ENCODE data around the gene SLC17A1. TPM values are rescaled to one million over a fixed set of nuclear protein-coding genes. Genes with fewer than 3 reads are reported as not detected.

Gene SLC17A1
- total and polyA plus RNA-seq, 3 donors from 2014 or later = 0.99 to 3.9 (median 1.0) TPM

DNA sequence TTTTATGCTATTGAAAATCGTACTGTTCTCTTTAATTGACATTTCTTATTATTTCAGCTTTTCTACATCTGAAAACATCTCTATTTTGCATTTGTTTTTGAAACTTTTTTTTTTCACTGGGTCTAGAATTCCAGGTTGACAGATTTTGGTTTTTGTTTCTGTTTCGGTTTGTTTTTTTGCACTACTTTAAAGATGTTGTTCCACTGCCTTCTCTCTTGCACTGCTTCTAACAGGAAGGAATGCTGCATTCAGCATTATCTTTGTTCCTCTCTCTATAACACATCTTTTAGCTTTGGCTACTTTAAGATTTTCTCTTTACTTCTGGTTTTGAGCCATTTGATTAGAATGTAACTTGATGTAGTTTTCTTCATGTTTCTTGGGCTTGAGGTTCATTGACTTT is 20.1 kb upstream of the SLC17A1 start:
- H3K36me3 ChIP-seq (ENCODE audit: low read depth, missing control alignments) = no peaks in the 10 kb centered on the region
- no peak for TF ChIP-seq POLR2A (IDR thresholded peaks at IDR 0.05)
- TF ChIP-seq, protein P1, sequence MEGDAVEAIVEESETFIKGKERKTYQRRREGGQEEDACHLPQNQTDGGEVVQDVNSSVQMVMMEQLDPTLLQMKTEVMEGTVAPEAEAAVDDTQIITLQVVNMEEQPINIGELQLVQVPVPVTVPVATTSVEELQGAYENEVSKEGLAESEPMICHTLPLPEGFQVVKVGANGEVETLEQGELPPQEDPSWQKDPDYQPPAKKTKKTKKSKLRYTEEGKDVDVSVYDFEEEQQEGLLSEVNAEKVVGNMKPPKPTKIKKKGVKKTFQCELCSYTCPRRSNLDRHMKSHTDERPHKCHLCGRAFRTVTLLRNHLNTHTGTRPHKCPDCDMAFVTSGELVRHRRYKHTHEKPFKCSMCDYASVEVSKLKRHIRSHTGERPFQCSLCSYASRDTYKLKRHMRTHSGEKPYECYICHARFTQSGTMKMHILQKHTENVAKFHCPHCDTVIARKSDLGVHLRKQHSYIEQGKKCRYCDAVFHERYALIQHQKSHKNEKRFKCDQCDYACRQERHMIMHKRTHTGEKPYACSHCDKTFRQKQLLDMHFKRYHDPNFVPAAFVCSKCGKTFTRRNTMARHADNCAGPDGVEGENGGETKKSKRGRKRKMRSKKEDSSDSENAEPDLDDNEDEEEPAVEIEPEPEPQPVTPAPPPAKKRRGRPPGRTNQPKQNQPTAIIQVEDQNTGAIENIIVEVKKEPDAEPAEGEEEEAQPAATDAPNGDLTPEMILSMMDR (IDR thresholded peaks at IDR 0.05) = no peak
- no peaks in the 10 kb centered on the region for H3K4me1 ChIP-seq
- no peak overlapping the region for H3K4me3 ChIP-seq
- DNase-seq = no peak
- no peaks in the 10 kb centered on the region for H3K9me3 ChIP-seq
- intact Hi-C loops (cut with DNase I; ENCODE audit: low total_unique reads) = no loop called here
- 81 to 86% methylated on average over 2 of the region's 2 CpGs for WGBS, 2 donors
- no peak overlapping the region for H3K27ac ChIP-seq
- H3K27me3 ChIP-seq = no peaks in the 10 kb centered on the region

DNA sequence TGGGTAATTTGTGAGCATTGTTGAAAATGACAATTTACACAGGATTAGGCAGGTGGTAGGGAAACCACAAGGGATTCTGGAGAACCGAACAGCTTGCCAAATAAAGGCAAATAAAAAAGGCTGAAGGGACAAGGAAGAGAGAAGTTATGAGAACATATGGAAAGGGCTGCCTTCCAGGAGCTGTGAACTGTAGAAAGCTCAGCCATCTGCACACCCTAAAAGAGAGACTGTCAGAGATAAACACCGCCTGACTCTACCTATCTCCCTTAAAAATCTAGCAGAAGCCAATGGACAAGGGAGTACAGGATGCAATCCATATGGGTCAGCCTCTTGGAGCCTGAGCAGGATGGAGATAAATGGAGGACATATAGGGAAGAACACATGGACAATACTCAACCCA is 12.7 kb upstream of the SLC17A1 start:
- H3K27me3 ChIP-seq = no peaks in the 10 kb centered on the region
- TF ChIP-seq, protein P1 (IDR thresholded peaks at IDR 0.05) = no peak
- TF ChIP-seq POLR2A (IDR thresholded peaks at IDR 0.05) = no peak
- no peak for DNase-seq
- H3K4me1 ChIP-seq = no peaks in the 10 kb centered on the region
- H3K36me3 ChIP-seq (ENCODE audit: low read depth, missing control alignments) = no peaks in the 10 kb centered on the region
- no peaks in the 10 kb centered on the region for H3K9me3 ChIP-seq
- H3K27ac ChIP-seq = no peak overlapping the region
- H3K4me3 ChIP-seq = no peak overlapping the region
- WGBS, 2 donors = 85 to 89% methylated on average over 2 of the region's 2 CpGs
- intact Hi-C loops (cut with DNase I; ENCODE audit: low total_unique reads) = no loop called here

DNA sequence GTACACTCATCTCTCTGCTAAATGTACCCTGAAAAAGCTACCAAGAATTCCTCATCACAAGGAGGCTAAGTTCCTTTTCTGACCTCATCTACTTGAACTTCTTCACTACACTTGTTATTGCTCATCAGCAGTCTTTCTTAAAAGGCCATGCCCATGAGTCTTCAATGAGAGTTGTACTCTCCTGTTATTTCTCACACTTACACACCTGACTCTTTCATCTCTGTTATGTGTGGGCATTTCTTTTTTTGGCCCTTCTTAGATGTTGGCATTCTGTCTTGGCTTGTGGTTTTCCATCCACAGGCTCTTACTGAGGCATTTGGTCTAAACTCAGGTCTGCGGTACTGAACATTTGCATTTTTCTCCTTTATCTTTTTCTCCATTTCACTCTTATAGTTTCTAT is 10.7 kb upstream of the SLC17A1 start:
- intact Hi-C loops (cut with DNase I; ENCODE audit: low total_unique reads) = no loop called here
- TF ChIP-seq, protein P1 (IDR thresholded peaks at IDR 0.05) = no peak
- no peak for TF ChIP-seq POLR2A (IDR thresholded peaks at IDR 0.05)
- no peaks in the 10 kb centered on the region for H3K4me1 ChIP-seq
- DNase-seq = no peak
- H3K9me3 ChIP-seq = no peaks in the 10 kb centered on the region
- H3K27me3 ChIP-seq = no peaks in the 10 kb centered on the region
- WGBS, 2 donors = 97 to 100% methylated on average over 1 of the region's 1 CpG
- no peaks in the 10 kb centered on the region for H3K36me3 ChIP-seq (ENCODE audit: low read depth, missing control alignments)
- H3K4me3 ChIP-seq = no peak overlapping the region
- no peak overlapping the region for H3K27ac ChIP-seq

DNA sequence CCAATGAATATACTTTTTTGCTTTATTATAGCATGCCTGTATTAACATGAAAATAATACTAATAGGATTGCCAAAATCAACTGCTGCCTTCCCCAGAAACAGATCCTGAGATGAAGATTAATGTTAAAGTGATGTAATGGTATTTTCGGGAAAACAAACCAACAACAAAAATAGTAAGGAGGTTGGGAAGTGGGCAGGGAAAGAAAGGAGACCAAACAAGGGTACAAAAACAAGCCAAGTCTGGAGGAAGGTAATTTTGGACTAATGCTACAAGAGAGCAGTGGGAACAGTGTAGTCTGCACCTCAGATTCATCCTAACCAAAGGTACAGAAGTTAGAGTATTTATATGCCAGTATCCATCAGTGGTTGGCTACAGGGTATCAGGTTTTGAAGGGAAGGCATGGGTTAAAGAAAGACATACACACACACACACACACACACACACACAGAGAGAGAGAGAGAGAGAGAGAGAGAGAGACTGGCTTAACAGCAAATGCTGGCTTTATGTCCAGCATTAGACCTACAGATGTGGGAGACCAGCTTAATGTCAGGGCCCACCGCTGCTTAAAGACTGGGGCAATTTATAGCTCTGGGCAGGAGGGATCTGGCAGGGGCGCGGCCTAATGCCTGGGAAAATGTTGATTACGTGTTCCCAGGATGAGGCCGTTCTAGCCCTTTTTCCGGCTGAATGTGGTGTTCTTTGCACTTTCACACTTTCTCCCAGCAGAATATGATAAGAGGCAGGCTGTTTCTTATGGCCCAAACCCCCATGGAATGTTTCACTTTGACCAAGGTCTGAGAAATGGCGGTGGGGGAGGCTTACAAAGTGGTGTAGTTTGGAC is 3.8 kb upstream of the SLC17A1 start:
- H3K27ac ChIP-seq = peak overlapping the region in 1 of 2 donors; percentile 50
- H3K9me3 ChIP-seq = no peaks in the 10 kb centered on the region
- no peak overlapping the region for H3K4me3 ChIP-seq
- H3K36me3 ChIP-seq (ENCODE audit: low read depth, missing control alignments) = no peaks in the 10 kb centered on the region
- WGBS, 2 donors = 23 to 28% methylated on average over 8 of the region's 8 CpGs
- no peaks in the 10 kb centered on the region for H3K27me3 ChIP-seq
- peak; percentile 21 for DNase-seq
- TF ChIP-seq, protein P1 (IDR thresholded peaks at IDR 0.05) = no peak
- no peak for TF ChIP-seq POLR2A (IDR thresholded peaks at IDR 0.05)
- intact Hi-C loops (cut with DNase I; ENCODE audit: low total_unique reads) = no loop called here
- no peaks in the 10 kb centered on the region for H3K4me1 ChIP-seq

DNA sequence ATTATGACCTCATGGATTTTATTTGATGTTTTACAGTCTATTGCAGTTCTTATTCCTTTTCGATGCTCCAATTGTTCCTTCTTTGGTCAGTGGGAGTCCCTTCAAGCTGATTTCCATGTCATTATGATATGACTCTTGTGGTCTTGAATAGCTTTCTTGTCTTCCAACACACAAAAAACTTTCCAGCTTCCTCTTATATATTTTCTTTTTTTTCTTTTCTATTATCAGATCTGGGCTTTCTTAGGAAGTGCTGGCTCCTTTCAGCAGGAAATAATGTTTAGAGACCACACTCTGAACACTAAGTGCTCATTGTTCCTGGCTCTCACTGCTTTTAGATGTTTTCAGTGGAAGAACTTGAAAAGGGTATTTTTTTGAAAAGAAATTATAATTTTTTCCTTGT is 3.1 kb upstream of the SLC17A1 start:
- TF ChIP-seq, protein P1 (IDR thresholded peaks at IDR 0.05) = no peak
- TF ChIP-seq POLR2A (IDR thresholded peaks at IDR 0.05) = no peak
- H3K36me3 ChIP-seq (ENCODE audit: low read depth, missing control alignments) = no peaks in the 10 kb centered on the region
- H3K4me1 ChIP-seq = no peaks in the 10 kb centered on the region
- intact Hi-C loops (cut with DNase I; ENCODE audit: low total_unique reads) = no loop called here
- DNase-seq = no peak
- no peaks in the 10 kb centered on the region for H3K27me3 ChIP-seq
- H3K27ac ChIP-seq = peak overlapping the region in 1 of 2 donors; percentile 50
- H3K4me3 ChIP-seq = no peak overlapping the region
- no peaks in the 10 kb centered on the region for H3K9me3 ChIP-seq
- 31 to 40% methylated on average over 1 of the region's 1 CpG for WGBS, 2 donors

All from testis (tissue), 3 donors.